ENCODE measurements around the gene HDAC4. TPM values are rescaled to one million over a fixed set of nuclear protein-coding genes. Genes with fewer than 3 reads are reported as not detected.

The HDAC4 gene
- total RNA-seq, 1 experiment from 2014 or later: 47.6 TPM

DNA sequence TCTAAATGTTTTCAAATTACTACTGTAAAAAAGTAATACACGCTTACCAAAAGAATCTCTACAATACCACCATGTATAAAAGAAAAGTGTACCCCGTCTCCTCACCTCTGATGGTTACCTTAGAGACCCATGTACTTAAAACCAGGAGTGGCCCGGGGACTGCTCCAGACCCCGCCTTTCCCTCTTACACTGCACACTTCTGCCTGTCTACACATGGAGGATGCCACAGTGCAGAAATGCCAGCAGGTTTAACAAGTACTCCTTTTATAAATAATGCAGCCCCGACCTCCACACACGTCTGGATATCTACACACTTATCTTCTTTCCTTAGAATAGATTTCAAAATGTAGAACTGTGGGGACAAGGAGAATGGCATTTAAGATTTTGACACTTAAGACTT lies 5.3 kb downstream of the HDAC4 start:
- Histone ChIP-seq H3K4me2 (ENCODE audit: low read length) (no peak overlapping the region), H4K20me1 (ENCODE audit: insufficient read depth) (no peaks in the 10 kb centered on the region), H3K4me1 (ENCODE audit: control insufficient read depth in 1 of 2, insufficient read depth in 2 of 2, low read length in 2 of 2) (peaks cover 8 to 20% of the 10 kb centered on the region in 2 experiments; a peak in 3 of 4 replicates), H3K36me3 (ENCODE audit: control insufficient read depth in 1 of 2, insufficient read depth in 2 of 2, low read length in 2 of 2) (no peaks in the 10 kb centered on the region; a peak in 1 of 4 replicates), H3K27me3 (ENCODE audit: insufficient read depth, low read length) (no peaks in the 10 kb centered on the region), H2AFZ (ENCODE audit: low read depth, low read length, poor library complexity, severe bottlenecking) (no peak overlapping the region), H3K79me2 (ENCODE audit: insufficient read depth, low read length) (peaks cover 94% of the 10 kb centered on the region), H3K27ac (ENCODE audit: low read depth, low read length) (no peak overlapping the region), H3K9ac (ENCODE audit: low read length) (no peak overlapping the region), H3K9me3 (ENCODE audit: control insufficient read depth in 1 of 2, insufficient read depth in 1 of 2, low read depth in 1 of 2, low read length in 2 of 2) (no peaks in the 10 kb centered on the region), H3K9me2 (ENCODE audit: insufficient read depth) (no peaks in the 10 kb centered on the region), H3K4me3 (replicated peaks in 1 of 2; ENCODE audit: low read depth in 1 of 2, low read length in 2 of 2) (no peak overlapping the region)
- intact Hi-C loops (cut with micrococcal nuclease): loop anchor here (5.0 to 10.0 kb wide), 3 partner anchors 128 to 599 kb away; no protein-coding TSS in a partner anchor
- ChIA-PET CTCF (no interaction called here), RAD21 (ENCODE audit: low non-redundant PET in 1 of 2, low total read pairs in 2 of 2, uncharacterized antibody in 2 of 2, unreplicated experiment in 2 of 2) (no interaction called here), POLR2A (no interaction called here)
- TF ChIP-seq FOSL1 (IDR thresholded peaks at IDR 0.05; ENCODE audit: low read depth): no peak
- no peak for TF ChIP-seq POLR2A (IDR thresholded peaks at IDR 0.05; ENCODE audit: borderline replicate concordance, extremely low read depth, insufficient read depth, insufficient read length)
- TF ChIP-seq, protein P1, sequence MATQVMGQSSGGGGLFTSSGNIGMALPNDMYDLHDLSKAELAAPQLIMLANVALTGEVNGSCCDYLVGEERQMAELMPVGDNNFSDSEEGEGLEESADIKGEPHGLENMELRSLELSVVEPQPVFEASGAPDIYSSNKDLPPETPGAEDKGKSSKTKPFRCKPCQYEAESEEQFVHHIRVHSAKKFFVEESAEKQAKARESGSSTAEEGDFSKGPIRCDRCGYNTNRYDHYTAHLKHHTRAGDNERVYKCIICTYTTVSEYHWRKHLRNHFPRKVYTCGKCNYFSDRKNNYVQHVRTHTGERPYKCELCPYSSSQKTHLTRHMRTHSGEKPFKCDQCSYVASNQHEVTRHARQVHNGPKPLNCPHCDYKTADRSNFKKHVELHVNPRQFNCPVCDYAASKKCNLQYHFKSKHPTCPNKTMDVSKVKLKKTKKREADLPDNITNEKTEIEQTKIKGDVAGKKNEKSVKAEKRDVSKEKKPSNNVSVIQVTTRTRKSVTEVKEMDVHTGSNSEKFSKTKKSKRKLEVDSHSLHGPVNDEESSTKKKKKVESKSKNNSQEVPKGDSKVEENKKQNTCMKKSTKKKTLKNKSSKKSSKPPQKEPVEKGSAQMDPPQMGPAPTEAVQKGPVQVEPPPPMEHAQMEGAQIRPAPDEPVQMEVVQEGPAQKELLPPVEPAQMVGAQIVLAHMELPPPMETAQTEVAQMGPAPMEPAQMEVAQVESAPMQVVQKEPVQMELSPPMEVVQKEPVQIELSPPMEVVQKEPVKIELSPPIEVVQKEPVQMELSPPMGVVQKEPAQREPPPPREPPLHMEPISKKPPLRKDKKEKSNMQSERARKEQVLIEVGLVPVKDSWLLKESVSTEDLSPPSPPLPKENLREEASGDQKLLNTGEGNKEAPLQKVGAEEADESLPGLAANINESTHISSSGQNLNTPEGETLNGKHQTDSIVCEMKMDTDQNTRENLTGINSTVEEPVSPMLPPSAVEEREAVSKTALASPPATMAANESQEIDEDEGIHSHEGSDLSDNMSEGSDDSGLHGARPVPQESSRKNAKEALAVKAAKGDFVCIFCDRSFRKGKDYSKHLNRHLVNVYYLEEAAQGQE (IDR thresholded peaks at IDR 0.05; ENCODE audit: low read depth): no peak
- TF ChIP-seq EGR1 (IDR thresholded peaks at IDR 0.05; ENCODE audit: low read depth): no peak
- TF ChIP-seq, protein P2, sequence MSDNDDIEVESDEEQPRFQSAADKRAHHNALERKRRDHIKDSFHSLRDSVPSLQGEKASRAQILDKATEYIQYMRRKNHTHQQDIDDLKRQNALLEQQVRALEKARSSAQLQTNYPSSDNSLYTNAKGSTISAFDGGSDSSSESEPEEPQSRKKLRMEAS (IDR thresholded peaks at IDR 0.05): no peak
- no peak for TF ChIP-seq POLR2AphosphoS5 (IDR thresholded peaks at IDR 0.05; ENCODE audit: low read depth, low read length)
- TF ChIP-seq CEBPB (IDR thresholded peaks at IDR 0.05; ENCODE audit: low read depth): no peak
- no peak for TF ChIP-seq SRF (IDR thresholded peaks at IDR 0.05; ENCODE audit: low read depth)
- ATAC-seq (no peak), DNase-seq (ENCODE audit: low read depth, low spot score) (no peak)
- no TSS peak for BruUV-seq (replicated peaks)
